ENCODE data around the gene CTAG2.
"Not testable (repeated sequence)": the region's sequence is repeated elsewhere in the genome, so short reads cannot be mapped to it uniquely, and the experiment has no call there.

CTAG2 gene

DNA sequence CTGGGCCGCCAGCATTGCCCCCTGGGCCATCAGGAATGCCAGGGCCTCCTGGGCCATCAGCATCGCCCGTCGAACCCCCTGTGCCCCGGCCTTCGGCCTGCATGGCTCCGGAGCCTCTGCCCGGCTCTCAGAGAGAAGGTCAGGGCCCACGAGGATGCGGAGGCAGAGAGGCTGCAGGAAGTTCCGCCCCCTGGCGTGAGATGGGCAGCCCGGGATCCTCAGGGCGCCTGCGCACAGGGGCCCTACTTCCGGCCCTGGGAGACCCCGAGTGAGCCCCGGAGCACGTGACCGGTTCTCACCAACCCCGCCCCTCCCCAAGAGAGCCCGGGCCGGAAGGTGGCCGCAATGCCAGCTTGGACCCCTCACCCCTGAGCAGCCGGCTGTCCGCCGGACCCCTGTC lies at the start of gene CTAG2:
TSS of gene CTAG2 (minus strand) at position 167 of the 400 bp plus-strand sequence. CDS start at position 103, 64 bp downstream.
- DNase-seq (ENCODE audit: low read depth, low spot score) = not testable (repeated sequence)

GRCh38 chrX:154698630-154699248 lies 45.4 kb upstream of the CTAG2 start:
- no peak for DNase-seq (ENCODE audit: low read depth, low spot score)

- DNase-seq (ENCODE audit: low read depth, low spot score) = no peak
These were observed 43.3 kb upstream of the CTAG2 start for GRCh38 chrX:154696676-154697045.

GRCh38 chrX:154695911-154696675 lies 42.7 kb upstream of the CTAG2 start:
- DNase-seq (ENCODE audit: low read depth, low spot score) = no peak

GRCh38 chrX:154693394-154693793 lies 40.0 kb upstream of the CTAG2 start:
- no peak for DNase-seq (ENCODE audit: low read depth, low spot score)

DNA sequence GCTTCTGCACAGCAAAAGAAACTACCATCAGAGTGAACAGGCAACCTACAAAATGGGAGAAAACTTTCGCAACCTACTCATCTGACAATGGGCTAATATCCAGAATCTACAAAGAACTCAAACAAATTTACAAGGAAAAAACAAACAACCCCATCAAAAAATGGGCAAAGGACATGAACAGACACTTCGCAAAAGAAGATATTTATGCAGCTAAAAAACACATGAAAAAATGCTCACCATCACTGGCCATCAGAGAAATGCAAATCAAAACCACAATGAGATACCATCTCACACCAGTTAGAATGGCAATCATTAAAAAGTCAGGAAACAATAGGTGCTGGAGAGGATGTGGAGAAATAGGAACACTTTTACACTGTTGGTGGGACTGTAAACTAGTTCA lies 37.1 kb upstream of the CTAG2 start:
- not testable (repeated sequence) for DNase-seq (ENCODE audit: low read depth, low spot score)

DNA sequence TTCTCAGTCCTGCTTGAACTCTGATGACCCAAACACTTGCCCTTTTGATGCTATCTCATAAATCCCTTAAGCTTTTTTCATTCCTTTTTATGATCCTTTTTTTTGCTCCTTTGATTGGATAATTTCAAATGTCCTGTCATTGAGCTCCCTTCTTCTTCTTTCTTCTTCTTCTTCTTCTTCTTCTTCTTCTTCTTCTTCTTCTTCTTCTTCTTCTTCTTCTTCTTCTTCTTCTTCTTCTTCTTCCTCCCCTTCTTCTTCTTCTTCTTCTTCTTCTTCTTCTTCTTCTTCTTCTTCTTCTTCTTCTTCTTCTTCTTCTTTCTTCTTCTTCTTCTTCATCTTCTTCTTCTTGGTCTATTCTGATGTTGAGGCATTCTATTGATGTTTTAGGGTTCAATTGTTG lies 18.7 kb upstream of the CTAG2 start:
- not testable (repeated sequence) for DNase-seq (ENCODE audit: low read depth, low spot score)

DNA sequence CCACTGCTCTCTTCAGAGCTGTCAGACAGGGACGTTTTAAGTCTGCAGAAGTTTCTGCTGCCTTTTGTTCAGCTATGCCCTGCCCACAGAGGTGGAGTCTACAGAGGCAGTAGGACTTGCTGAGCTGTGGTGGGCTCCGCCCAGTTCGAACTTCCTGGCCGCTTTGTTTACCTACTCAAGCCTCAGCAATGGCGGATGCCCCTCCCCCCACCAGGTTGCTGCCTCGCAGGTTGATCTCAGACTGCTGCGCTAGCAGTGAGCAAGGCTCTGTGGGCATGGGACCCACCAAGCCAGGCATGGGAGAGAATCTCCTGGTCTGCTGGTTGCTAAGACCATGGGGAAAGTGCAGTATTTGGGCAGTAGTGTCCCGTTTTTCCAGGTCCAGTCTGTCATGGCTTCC lies 17.5 kb upstream of the CTAG2 start:
- not testable (repeated sequence) for DNase-seq (ENCODE audit: low read depth, low spot score)

GRCh38 chrX:154661899-154662298 lies 8.5 kb upstream of the CTAG2 start:
- no peak for DNase-seq (ENCODE audit: low read depth, low spot score)

DNA sequence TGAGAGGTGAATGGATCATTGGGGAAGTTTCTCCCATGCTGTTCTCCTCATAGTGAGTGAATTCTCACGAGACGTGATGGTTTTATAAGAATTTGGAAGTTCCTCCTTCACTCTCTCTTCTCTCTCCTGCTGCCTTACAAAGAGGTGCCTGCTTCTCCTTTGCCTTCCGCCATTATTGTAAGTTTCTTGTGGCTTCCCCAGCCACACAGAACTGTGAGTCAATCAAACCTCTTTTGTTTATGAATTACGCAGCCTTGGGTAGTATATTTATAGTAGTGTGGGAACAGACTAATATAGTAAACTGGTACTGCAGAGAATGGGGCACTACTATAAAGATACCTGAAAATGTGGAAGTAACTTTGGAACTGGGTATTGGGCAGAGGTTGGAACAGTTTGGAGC lies 7.8 kb upstream of the CTAG2 start:
- DNase-seq (ENCODE audit: low read depth, low spot score) = no peak

DNA sequence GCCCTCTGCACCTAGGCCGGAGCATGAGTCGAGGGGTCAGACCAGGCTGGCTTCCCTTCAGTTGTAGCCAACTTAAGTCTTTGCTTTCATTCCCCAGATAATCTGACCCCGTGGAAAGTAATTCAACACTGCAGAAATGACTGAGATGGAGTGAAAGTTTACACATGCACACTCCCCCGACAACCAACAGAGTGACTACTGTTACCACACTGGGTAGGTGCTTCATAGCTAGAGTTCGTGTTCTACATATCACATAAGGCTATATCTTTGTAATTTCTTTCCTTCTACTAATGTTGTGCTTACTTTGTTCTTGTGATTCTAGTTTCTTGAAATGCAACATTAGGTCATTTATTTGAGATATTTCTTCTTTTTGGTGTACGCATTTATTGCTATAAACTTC lies 7.2 kb upstream of the CTAG2 start:
- DNase-seq (ENCODE audit: low read depth, low spot score) = no peak

DNA sequence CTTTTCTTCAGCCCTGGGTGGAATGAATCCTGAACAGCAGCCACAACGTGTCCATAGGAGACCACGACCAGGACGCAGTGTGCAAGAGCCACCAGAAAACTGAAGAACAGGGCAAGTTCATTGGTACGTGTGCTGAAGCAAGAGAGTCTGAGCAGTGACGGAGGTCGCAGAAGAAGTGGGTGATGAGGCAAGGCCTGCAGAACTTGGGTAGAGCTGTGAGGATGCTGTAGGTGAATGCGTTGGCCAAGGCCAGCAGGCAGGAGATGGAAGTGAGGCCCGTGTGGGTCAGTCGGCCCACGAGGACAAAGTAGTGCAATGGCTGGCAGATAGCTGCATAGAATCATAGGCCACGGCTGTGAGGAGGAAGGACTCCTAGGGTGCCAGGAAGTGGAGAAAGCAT lies 5.6 kb upstream of the CTAG2 start:
- DNase-seq (ENCODE audit: low read depth, low spot score) = no peak

DNA sequence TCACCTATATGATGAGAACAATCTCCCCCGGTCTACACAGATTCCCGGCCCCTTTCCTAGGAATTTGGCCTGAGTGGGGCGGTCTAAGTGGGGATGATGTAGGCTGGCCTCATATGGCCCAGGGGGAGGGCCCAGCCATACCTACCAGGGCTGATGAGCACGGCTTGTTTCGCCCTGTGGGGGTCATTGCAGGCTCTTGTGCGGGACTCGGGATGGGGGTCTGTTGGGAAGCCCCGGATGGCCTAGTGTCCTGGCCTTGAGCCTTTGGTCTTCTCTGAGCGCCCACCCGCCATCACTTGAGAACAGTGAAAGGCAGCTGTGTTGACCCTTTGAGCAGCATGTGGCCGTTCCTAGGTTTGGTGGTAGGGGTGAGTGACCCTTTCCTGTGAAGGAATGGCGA lies 4.8 kb upstream of the CTAG2 start:
- DNase-seq (ENCODE audit: low read depth, low spot score) = no peak

GRCh38 chrX:154657226-154657805 lies 3.9 kb upstream of the CTAG2 start:
- no peak for DNase-seq (ENCODE audit: low read depth, low spot score)

GRCh38 chrX:154655786-154656185 lies 2.4 kb upstream of the CTAG2 start:
- DNase-seq (ENCODE audit: low read depth, low spot score) = no peak

DNA sequence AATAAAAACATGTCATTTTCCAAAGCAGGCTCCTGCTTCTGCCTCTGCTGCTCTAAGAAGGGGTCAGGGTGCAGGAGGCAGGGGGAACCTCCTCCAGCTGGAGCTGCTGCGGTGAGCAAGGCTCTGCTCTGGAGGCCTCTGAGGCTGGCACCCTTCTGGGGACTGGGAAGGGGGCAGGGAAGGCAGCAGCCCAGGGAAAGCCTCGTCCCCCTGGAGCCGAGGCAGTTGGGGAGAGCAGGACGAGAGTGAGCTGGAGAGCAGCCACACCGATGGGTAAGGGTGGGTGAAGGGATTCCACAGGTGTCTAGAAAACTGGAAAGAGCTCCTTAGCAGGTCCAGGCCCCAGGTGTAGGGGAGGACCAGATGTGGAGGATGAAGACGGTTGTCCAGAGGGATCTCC lies 2.0 kb upstream of the CTAG2 start:
- no peak for DNase-seq (ENCODE audit: low read depth, low spot score)

- no peak for DNase-seq (ENCODE audit: low read depth, low spot score)
These were observed 1.5 kb upstream of the CTAG2 start for GRCh38 chrX:154654925-154655324.

- DNase-seq (ENCODE audit: low read depth, low spot score) = no peak
These were observed 993 bp upstream of the CTAG2 start for GRCh38 chrX:154654372-154654771.

DNA sequence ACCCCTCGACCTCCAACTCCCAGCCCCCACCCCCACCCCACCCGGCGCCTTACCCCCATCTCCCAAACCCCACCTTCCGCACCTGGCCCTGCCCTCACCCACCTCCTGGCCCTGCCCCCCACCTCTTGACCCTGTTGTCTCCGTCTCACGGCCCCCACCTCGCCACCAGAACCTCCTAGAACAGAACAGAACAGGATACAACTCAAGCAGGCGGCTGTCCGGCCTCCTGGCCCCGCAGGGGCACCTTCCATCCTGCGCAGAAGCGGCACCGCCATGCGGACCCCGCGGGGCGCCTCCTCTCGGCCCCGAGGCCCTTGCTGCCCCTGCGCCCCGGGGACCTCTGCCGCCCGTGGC lies 354 bp downstream of the CTAG2 start:
- DNase-seq (ENCODE audit: low read depth, low spot score) = no peak

GRCh38 chrX:154652311-154653047 lies 900 bp downstream of the CTAG2 start:
- no peak for DNase-seq (ENCODE audit: low read depth, low spot score)

- DNase-seq (ENCODE audit: low read depth, low spot score) = no peak
These were observed 3.2 kb downstream of the CTAG2 start for GRCh38 chrX:154650221-154650510.

DNA sequence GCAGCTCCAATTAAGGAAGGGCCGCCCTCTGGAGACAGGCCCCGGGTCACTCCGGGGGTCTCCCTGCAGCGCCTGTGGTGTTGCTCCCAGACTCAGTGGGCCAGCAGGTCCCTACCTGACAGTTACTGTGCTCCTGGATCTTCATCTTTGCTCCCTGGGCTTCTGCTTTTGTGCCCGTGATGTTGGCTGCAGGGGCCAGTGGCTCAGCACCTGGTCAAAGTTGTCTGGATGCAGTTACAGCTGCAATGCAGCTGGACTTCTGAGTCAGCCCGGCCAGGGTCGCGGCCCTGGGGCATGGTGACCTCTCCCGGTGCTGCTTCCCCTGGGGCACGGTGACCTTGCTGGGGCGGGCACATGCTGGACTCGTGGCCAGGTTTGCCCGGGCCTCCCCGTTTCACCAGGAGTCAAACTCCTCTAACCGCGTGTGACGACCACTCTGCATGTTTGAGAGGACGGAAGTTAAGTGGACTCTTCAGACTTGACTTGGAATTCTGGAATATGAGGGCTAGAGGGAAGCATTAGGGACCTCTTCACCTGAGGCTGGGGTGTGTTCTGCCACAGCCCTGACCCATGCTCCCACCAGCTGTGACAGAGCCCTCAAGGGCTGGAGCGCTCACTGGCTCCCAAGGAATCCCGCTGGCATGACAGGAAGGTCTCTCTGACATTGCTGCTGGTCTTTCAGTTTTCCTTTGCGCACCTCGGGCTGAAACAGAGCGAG lies 3.7 kb downstream of the CTAG2 start:
- DNase-seq (ENCODE audit: low read depth, low spot score) = no peak
